Measurements from ENCODE around the gene SF3B3.

DNA sequence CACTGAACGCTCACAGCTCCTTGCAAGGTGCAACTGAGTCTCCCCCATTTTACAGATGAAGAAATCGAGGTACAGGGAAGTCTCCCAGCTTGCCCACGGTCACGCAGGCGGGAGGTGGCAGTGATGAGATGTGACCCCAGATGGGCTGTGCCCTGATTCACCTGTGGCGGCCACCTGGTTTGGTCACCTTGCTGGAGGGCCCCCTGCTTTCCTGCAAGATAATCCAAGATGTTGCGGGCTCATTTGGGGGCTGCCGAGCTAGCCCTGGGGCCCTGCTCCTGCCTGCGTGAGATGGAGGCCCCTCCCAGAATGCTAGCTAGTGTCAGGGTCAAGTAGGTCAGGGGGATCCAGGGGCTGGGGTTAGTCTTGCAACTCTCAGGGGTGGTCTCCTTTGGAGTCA, 63.1 kb downstream of the SF3B3 start:
- TF ChIP-seq POLR2AphosphoS5 (IDR thresholded peaks at IDR 0.05) (no peak), CTCF (IDR thresholded peaks at IDR 0.05) (no peak), POLR2A (IDR thresholded peaks at IDR 0.05) (no peak)
